HCT116 (cell line): ENCODE measurements around the gene OR52B2. TPM values are rescaled to one million over a fixed set of nuclear protein-coding genes. Genes with fewer than 3 reads are reported as not detected.

ENCODE experiments used
- ATAC-seq: fragments of 200-7000 bp; cut with Tn5 transposase; 2 replicates; pipeline ENCODE4 v1.9.1; 2020; ENCODE audit warnings: mild to moderate bottlenecking, moderate library complexity
- BruUV-seq: library from RNA; stranded (reverse); fragments of 400-500 nt; replicated peaks from 2 replicates; lab custom pipeline; 2021; lab: Mats Ljungman, UMichigan
- CTCF ChIA-PET: fragments of 300-600 bp; sonication (Branson Sonifier 250); formaldehyde crosslinking; loops from one replicate; lab custom pipeline; 2021; ENCODE audit warnings: antibody characterized with exemption; lab: Charles Lee
- POLR2A ChIA-PET: fragments of 300-600, 350-600 bp; sonication (Branson Sonifier 250); formaldehyde crosslinking; loops from one replicate; lab custom pipeline; 2021; ENCODE audit warnings: antibody characterized with exemption; lab: Charles Lee
- RAD21 ChIA-PET, 2 experiments: fragments of 300-600 bp; sonication (Branson Sonifier 250); formaldehyde crosslinking; loops; one replicate each; lab custom pipeline; 2023; ENCODE audit warnings: low total read pairs in 2 of 2; ENCODE audit not compliant: uncharacterized antibody in 2 of 2, unreplicated experiment in 2 of 2, low non-redundant PET in 1 of 2; lab: Charles Lee
- DNase-seq: peaks from one replicate; pipeline ENCODE4 v3.0.0-alpha.2; 2010; ENCODE audit warnings: low read depth, low spot score
- H2AFZ ChIP-seq: fragments of 200-600 bp; shearing (Covaris generic), sonication (generic); 2 replicates; pipeline ENCODE4 v1.6.1; 2017; ENCODE audit warnings: low read depth, mixed run types, mixed read lengths, antibody characterized with exemption, low read length; ENCODE audit not compliant: poor library complexity, severe bottlenecking
- H3K27ac ChIP-seq: 2 replicates; pipeline ENCODE4 v1.5.1; 2012; ENCODE audit warnings: low read depth, low read length
- H3K27me3 ChIP-seq: fragments of 200-600 bp; sonication (generic); 2 replicates; pipeline ENCODE4 v1.6.1; 2016; ENCODE audit warnings: mixed run types, low read length, mixed read lengths; ENCODE audit not compliant: insufficient read depth
- H3K36me3 ChIP-seq, 2 experiments: fragments of 200-500 bp in 1 of 2; fragments of 200-600 bp in 1 of 2; sonication (Bioruptor generic) in 1 of 2; sonication (generic) in 1 of 2; 2 replicates each; pipeline versions ENCODE4 v1.5.1 to v1.6.1; 2014 to 2016; ENCODE audit warnings: low read length in 2 of 2, inconsistent platforms in 1 of 2, mixed read lengths in 1 of 2, mixed run types in 1 of 2; ENCODE audit not compliant: insufficient read depth in 2 of 2, control insufficient read depth in 1 of 2
- H3K4me1 ChIP-seq, 2 experiments: fragments of 200-600 bp in 1 of 2; sonication (generic) in 1 of 2; 2 replicates each; pipeline versions ENCODE4 v1.5.1 to v1.6.1; 2012 to 2017; ENCODE audit warnings: low read length in 2 of 2, inconsistent platforms in 1 of 2, mild to moderate bottlenecking in 1 of 2, mixed read lengths in 1 of 2, mixed run types in 1 of 2, moderate library complexity in 1 of 2; ENCODE audit not compliant: insufficient read depth in 2 of 2, control insufficient read depth in 1 of 2
- H3K4me2 ChIP-seq: fragments of 200-600 bp; sonication (generic); 2 replicates; pipeline ENCODE4 v1.6.1; 2017; ENCODE audit warnings: mixed run types, low read length, mixed read lengths
- H3K4me3 ChIP-seq, 2 experiments: fragments of 200-600 bp in 1 of 2; sonication (generic) in 1 of 2; replicated peaks in 1 of 2; 2 replicates each; pipeline ENCODE4 v1.5.1; 2011 to 2016; ENCODE audit warnings: low read length in 2 of 2, control low read depth in 1 of 2, low read depth in 1 of 2, mild to moderate bottlenecking in 1 of 2, mixed read lengths in 1 of 2, mixed run types in 1 of 2
- H3K79me2 ChIP-seq: fragments of 200-600 bp; sonication (generic); 2 replicates; pipeline ENCODE4 v1.6.1; 2017; ENCODE audit warnings: mild to moderate bottlenecking, mixed run types, low read length, moderate library complexity, mixed read lengths; ENCODE audit not compliant: insufficient read depth
- H3K9ac ChIP-seq: fragments of 200-600 bp; sonication (generic); 2 replicates; pipeline ENCODE4 v1.6.1; 2016; ENCODE audit warnings: low read length, mixed read lengths
- H3K9me2 ChIP-seq: fragments of 200-600 bp; sonication (generic), shearing (Covaris generic); 2 replicates; pipeline ENCODE4 v1.6.1; 2017; ENCODE audit warnings: mixed run types, mild to moderate bottlenecking, moderate library complexity; ENCODE audit not compliant: insufficient read depth
- H3K9me3 ChIP-seq, 2 experiments: fragments of 200-500 bp in 1 of 2; fragments of 200-600 bp in 1 of 2; sonication (Bioruptor generic) in 1 of 2; sonication (generic) in 1 of 2; 2 replicates each; pipeline ENCODE4 v1.6.1; 2014 to 2017; ENCODE audit warnings: low read length in 2 of 2, mixed read lengths in 2 of 2, inconsistent platforms in 1 of 2, low read depth in 1 of 2, mild to moderate bottlenecking in 1 of 2, mixed run types in 1 of 2, moderate library complexity in 1 of 2; ENCODE audit not compliant: control insufficient read depth in 1 of 2, insufficient read depth in 1 of 2
- H4K20me1 ChIP-seq: fragments of 200-600 bp; sonication (generic), shearing (Covaris generic); 2 replicates; pipeline ENCODE4 v1.6.1; 2017; ENCODE audit warnings: mixed run types, mild to moderate bottlenecking, moderate library complexity; ENCODE audit not compliant: insufficient read depth
- EGR1 ChIP-seq: IDR thresholded peaks from 2 replicates; pipeline ENCODE4 v1.6.1; 2012; ENCODE audit warnings: low read depth
- EZH2 ChIP-seq: fragments of 200-600 bp; sonication (generic); IDR thresholded peaks from 2 replicates; pipeline ENCODE4 v1.6.1; 2017; ENCODE audit warnings: antibody characterized with exemption, mixed run types
- FOSL1 ChIP-seq: IDR thresholded peaks from 2 replicates; pipeline ENCODE4 v1.6.1; 2012; ENCODE audit warnings: low read depth
- REST ChIP-seq: IDR thresholded peaks from 2 replicates; pipeline ENCODE4 v1.6.1; 2012; ENCODE audit warnings: low read depth
- SIN3A ChIP-seq: IDR thresholded peaks from 2 replicates; pipeline ENCODE4 v1.6.1; 2012; ENCODE audit warnings: low read depth
- SRF ChIP-seq: IDR thresholded peaks from 2 replicates; pipeline ENCODE4 v1.6.1; 2012; ENCODE audit warnings: low read depth
- TCF7L2 ChIP-seq: IDR thresholded peaks from 2 replicates; pipeline ENCODE4 v1.7.0; 2011; ENCODE audit warnings: borderline replicate concordance, inconsistent platforms; ENCODE audit not compliant: insufficient read depth, insufficient read length; ENCODE audit errors: extremely low read depth
- YY1 ChIP-seq: IDR thresholded peaks from 2 replicates; pipeline ENCODE4 v1.6.1; 2011; ENCODE audit warnings: low read length, low read depth, moderate library complexity, mild to moderate bottlenecking; ENCODE audit not compliant: insufficient replicate concordance; ENCODE audit errors: extremely low read depth
- ZFX ChIP-seq: fragments of 450-650 bp; IDR thresholded peaks from 2 replicates; pipeline ENCODE4 v1.6.1; 2017
- intact Hi-C: fragments of 100-400 bp; cut with micrococcal nuclease; formaldehyde crosslinking; loops from 2 replicates; pipeline ENCODE4 v1.10.0; 2022
- total RNA-seq: library from RNA; stranded (reverse); gene quantifications from one replicate; pipeline ENCODE4 v1.2.1, GENCODE V29; 2021; ENCODE audit not compliant: unreplicated experiment

OR52B2 gene
- total RNA-seq, 1 experiment from 2014 or later: not detected

DNA sequence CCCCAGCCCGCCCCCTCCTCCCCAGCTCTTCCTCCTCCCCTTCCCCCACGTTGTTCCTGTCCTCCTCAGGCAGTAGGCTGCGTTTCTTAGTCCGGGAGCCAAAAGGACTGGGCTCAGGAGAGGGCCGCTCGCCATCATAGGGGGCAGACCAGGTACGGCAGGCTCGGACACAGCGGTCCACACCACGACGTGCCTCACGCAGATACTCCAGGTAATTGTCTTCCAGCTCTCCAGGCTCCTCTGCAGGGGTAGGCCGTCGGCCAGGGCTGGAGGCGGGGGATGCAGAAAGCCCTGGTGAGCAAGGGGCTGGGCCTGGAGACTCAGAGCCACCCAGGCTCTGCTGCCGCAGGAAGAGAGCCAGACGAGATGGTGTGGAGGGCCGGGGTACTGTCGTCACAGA, 47.6 kb upstream of the OR52B2 start (continued):
- no peak for TF ChIP-seq REST
- TF ChIP-seq ZFX: no peak
- TF ChIP-seq EZH2: no peak

- CTCF ChIA-PET: interaction anchor here (1.4 kb wide), 1 partner anchor 147 kb away, joined by 4 read pairs; no protein-coding TSS in a partner anchor
- Histone ChIP-seq H3K4me3 (no peak overlapping the region), H3K4me1 (peaks cover 0 to 7% of the 10 kb centered on the region in 2 experiments; a peak in 1 of 4 replicates), H3K9ac (no peak overlapping the region), H2AFZ (no peak overlapping the region), H3K4me2 (no peak overlapping the region), H4K20me1 (no peaks in the 10 kb centered on the region), H3K9me3 (no peaks in the 10 kb centered on the region), H3K9me2 (no peaks in the 10 kb centered on the region), H3K27ac (no peak overlapping the region), H3K27me3 (no peaks in the 10 kb centered on the region), H3K79me2 (no peaks in the 10 kb centered on the region), H3K36me3 (peaks cover 24 to 25% of the 10 kb centered on the region in 2 experiments; a peak in 3 of 4 replicates)
- RAD21 ChIA-PET: no interaction called here
- TF ChIP-seq SIN3A (no peak), TCF7L2 (no peak), EGR1 (no peak), SRF (no peak), YY1 (no peak), FOSL1 (no peak)
- POLR2A ChIA-PET: no interaction called here
- intact Hi-C loops: no loop called here
- ATAC-seq: no peak
- no TSS peak for BruUV-seq
- no peak for DNase-seq
These were observed 46.4 kb upstream of the OR52B2 start for GRCh38 chr11:6216501-6216900.
